RPMI7951 (cell line): Measurements from ENCODE around the gene MASP1. TPM values are rescaled to one million over a fixed set of nuclear protein-coding genes. Genes with fewer than 3 reads are reported as not detected.
"Not testable (repeated sequence)": the region's sequence is repeated elsewhere in the genome, so short reads cannot be mapped to it uniquely, and the experiment has no call there.

ENCODE experiments used
- DNase-seq: peaks from one replicate; pipeline ENCODE4 v3.0.0-alpha.2; 2012; ENCODE audit warnings: low read depth
- total RNA-seq: library from RNA; depleted of rRNA; stranded (reverse); fragments of >200 nt; shearing (Covaris generic); gene quantifications from 2 replicates; pipeline ENCODE4 v1.2.3, GENCODE V29; 2014

The MASP1 gene
- total RNA-seq, 1 experiment from 2014 or later: not detected

DNA sequence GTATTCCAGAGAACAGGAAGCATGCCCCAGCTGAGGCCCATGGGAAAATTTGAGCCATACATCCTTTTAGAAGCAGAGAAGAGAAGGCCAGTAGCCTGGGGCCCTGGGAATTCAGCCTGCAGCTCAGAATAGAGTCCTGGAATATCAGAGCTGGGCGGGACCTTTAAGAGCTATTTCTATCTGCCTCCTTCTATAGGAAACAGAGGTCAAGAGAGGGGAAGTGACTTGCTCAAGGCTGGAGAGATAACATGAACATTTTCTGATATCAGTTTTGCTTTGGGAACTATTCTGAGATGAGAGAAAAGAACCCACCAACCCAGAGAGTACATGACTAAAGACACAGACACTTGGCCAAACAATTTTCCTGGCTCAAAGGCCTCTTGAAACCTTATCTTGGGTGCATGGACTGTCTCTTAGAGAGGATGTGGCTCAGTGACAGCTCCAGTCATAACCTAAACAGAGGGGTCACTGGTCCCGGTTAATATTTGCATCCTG, 26.0 kb downstream of the MASP1 start:
- no peak for DNase-seq

GRCh38 chr3:187264911-187265310, 26.6 kb downstream of the MASP1 start:
- no peak for DNase-seq

GRCh38 chr3:187264021-187264420, 27.5 kb downstream of the MASP1 start:
- peak; percentile 11 for DNase-seq

DNA sequence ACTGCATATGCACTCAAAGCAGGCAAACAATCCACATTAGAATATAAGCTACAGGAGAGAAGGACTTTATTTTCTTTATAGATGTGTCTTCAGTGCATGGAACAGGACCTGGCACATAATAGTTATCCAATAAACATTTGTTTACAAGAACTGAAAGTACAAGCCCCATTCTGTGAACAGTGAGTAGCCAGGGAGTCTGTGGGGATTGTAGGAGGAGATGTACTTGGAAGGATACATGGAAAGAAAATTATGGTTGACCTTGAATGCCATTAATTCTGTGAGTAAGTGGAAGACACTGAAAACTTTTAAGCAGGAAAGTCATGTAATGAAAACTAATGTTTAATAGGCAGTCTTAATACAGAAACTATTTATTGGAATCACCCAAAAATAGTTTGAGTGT, 28.3 kb downstream of the MASP1 start:
- no peak for DNase-seq

- no peak for DNase-seq
Measured at GRCh38 chr3:187262360-187262759, 29.2 kb downstream of the MASP1 start.

- peak; percentile 29 for DNase-seq
Measured at GRCh38 chr3:187261541-187261969, 30.0 kb downstream of the MASP1 start.

DNA sequence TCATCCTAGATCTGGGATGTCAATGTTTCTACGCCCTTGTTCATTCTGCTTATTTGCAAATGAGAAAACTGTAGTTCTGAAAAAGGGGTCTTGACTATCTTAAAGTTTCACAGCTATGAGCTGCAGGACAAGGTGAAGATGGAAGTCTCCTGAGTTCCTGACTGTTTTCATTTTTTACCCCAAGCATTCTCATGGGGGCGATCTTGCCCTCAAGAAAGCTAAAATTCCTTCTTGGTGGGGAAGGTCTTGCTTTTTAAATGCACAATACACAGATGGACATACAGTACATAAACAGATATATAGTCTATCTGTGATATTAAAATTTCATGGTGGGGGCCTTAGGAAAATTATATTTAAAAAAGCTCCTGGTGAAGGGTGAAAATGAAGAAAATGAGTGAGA, 32.4 kb downstream of the MASP1 start:
- DNase-seq: no peak

GRCh38 chr3:187257992-187258692, 33.4 kb downstream of the MASP1 start:
- DNase-seq: no peak

- DNase-seq: no peak
Measured at GRCh38 chr3:187257471-187257870, 34.1 kb downstream of the MASP1 start.

DNA sequence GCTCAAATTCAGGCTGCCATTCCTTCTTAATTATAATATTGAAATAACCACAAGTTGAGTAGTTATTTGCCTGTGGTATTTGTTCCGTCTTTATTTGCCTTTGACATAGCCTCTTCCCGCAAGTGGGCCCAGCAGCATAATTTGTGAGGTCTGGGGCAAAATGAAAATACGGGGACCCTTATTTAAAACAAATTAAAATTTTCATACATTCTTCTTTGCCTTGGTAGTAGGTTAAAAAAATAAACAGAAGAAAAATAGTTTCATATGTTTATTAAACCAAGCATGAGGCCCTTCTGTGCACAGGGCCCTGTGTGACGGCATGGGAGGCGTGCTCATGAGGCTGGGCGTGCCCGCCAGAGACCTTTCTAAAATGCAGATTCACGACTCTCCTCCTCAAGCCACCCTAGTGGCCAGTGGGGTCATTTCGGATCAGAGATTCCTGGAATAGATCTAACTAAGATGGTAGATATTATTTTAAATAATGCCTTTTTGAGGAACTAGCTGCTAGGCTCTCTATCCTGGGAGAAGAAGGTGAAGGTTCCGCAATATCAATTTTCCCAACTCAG, 35.4 kb downstream of the MASP1 start:
- DNase-seq: no peak

DNA sequence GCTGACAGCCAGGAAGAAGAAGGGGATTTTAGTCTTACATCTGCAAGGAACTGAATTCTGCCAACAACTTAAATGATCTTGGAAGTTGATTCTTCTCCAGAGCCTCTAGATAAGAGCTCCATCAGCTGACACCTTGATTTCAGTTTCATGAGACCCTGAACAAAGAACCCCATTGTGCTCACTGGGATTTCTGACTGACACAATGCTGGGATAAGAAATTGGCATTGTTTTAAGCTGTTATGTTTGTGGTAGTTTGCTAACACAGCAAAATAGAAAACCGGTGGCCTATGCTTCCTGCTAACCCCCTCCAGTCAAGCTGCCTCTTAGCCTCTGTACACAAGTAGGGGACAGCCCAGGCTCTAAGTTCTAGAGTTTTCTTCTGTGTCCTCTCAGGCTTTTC, 36.2 kb downstream of the MASP1 start:
- no peak for DNase-seq

GRCh38 chr3:187252311-187252710, 39.2 kb downstream of the MASP1 start:
- DNase-seq: no peak

DNA sequence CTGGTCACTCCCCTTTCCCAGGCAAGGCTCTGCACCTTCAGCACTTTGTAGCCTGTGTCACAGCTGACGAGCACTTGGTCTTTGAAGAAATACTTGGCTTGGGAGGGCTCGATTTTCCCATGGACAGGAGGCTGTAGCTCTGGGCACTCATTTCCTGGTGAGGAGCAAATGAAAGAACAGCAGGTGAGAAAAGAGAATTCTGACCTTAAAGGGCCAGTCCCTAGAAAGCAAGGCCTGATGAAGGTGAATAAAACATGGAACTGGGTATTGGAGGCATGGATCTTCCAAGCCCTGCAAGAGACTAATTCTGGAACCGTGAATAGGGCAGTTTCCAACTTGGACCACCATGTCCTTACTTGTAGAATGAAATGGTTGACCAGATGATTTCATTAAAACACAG, 39.9 kb downstream of the MASP1 start:
- no peak for DNase-seq

- DNase-seq: no peak
Measured at GRCh38 chr3:187247398-187247797, 44.1 kb downstream of the MASP1 start.

GRCh38 chr3:187243933-187244524, 47.5 kb downstream of the MASP1 start:
- no peak for DNase-seq

- DNase-seq: no peak
Measured at GRCh38 chr3:187242900-187243299, 48.6 kb downstream of the MASP1 start.

GRCh38 chr3:187242435-187242834, 49.1 kb downstream of the MASP1 start:
- no peak for DNase-seq

DNA sequence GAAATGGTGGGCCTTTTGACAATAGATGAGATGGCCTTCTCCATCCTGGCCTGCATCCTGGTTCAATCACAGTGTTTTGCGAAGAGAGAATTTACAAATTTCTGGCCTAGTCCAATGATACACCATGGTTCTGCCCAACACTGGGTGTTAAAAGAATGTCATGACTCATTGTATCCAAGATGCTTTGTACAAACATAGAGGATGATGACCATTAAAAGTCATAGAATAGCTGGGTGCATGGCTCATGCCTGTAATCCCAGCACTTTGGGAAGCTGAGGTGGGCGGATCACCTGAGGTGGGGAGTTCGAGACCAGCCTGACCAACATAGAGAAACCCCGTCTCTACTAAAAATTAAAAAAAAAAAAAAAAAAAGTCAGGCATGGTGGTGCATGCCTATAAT, 52.7 kb downstream of the MASP1 start:
- not testable (repeated sequence) for DNase-seq

- DNase-seq: no peak
Measured at GRCh38 chr3:187238239-187238638, 53.3 kb downstream of the MASP1 start.

DNA sequence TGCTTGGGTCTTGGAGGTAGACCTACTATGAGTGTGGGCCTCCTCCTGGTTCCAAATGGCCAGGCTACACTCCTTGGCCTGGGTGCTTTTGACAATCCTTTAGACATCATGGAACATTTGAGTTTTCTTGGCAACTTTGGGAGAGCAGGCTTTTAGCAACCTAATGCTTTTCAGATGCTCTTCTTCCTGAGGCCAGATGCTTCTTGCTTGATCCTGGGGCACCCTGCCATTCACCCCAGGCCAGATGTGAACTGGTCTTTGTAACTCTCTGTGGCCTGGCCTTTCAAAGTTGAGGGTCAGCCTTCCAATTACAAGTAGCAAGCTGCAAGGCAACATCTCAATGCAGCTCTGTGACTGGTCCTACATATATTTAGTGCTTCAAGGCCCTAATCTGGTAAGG, 53.8 kb downstream of the MASP1 start:
- DNase-seq: no peak

DNA sequence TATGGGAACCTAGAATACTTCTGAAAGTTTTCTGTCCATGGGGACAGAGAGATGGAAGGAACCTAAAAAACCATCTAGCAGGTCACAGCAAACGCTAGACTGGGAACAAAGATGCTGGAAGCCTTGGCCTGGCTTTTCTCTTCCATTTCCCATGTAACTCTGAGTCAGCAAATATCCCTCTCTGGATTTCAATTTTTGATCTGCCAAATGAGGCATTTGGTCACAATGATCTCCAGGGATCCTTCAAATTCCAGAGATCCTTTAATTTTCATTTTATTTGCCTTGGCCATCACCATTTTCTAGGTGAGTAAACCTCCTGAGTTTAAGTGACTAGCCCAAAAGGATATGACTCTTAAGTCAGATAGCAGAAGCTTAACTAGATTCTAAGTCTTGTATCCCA, 54.6 kb downstream of the MASP1 start:
- no peak for DNase-seq

DNA sequence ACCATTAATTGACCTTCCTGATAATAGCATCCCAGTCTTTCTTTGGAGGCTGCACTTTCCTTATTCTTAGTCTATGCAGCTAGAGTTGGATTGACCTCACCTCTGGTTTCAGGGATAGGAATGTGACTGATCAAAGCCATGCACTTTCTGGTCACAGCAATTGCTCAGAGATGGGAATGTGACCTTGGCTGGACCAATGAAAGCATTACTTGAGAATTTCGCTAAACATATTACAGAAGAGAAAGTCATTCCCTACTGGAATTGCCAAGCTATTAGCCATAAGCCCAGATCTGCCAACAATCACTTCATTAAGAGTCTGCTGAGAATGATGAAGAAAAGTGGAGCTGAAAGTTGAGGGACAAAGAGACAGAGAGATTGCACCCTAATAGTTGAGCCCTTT, 61.5 kb downstream of the MASP1 start:
- no peak for DNase-seq

GRCh38 chr3:187228740-187229139, 62.8 kb downstream of the MASP1 start:
- no peak for DNase-seq
